WI38 (cell line): ENCODE data around the gene NUDT2.

ENCODE experiments used
- H3K4me3 ChIP-seq: 2 replicates; pipeline ENCODE4 v1.5.1; 2011; ENCODE audit warnings: low read depth, mild to moderate bottlenecking, control low read depth, low read length
- TF ChIP-seq, protein P1 (sequence below): IDR thresholded peaks from 2 replicates; pipeline ENCODE4 v1.5.1; 2012; ENCODE audit warnings: low read depth, mild to moderate bottlenecking, control low read depth, low read length

The NUDT2 gene

DNA sequence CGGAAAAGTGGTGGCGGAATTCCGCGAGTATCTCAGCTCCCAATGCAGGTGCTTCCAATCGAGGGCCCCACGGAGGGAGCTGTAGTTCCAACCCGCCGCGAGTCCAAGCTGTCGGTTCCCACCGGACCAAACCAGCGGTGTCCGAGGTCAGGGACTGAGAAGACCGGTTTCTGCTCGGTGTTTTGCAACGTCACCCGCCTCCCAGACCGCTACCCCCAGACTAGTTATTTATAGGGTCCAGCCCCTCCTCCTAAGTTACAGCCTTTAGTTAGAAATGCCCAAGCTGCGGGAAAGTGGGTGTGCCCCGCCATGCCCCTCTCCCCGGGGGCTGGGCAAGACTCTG, 48.0 kb downstream of the NUDT2 start:
- TF ChIP-seq, protein P1, sequence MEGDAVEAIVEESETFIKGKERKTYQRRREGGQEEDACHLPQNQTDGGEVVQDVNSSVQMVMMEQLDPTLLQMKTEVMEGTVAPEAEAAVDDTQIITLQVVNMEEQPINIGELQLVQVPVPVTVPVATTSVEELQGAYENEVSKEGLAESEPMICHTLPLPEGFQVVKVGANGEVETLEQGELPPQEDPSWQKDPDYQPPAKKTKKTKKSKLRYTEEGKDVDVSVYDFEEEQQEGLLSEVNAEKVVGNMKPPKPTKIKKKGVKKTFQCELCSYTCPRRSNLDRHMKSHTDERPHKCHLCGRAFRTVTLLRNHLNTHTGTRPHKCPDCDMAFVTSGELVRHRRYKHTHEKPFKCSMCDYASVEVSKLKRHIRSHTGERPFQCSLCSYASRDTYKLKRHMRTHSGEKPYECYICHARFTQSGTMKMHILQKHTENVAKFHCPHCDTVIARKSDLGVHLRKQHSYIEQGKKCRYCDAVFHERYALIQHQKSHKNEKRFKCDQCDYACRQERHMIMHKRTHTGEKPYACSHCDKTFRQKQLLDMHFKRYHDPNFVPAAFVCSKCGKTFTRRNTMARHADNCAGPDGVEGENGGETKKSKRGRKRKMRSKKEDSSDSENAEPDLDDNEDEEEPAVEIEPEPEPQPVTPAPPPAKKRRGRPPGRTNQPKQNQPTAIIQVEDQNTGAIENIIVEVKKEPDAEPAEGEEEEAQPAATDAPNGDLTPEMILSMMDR, result no peak
- peak overlapping the region; percentile 66 for H3K4me3 ChIP-seq

GRCh38 chr9:34378376-34379060, 49.1 kb downstream of the NUDT2 start:
- H3K4me3 ChIP-seq, result no peak overlapping the region
- TF ChIP-seq, protein P1, result no peak

- TF ChIP-seq, protein P1, result peak; percentile 98
- H3K4me3 ChIP-seq, result no peak overlapping the region
These were observed 50.1 kb downstream of the NUDT2 start for GRCh38 chr9:34379334-34380033.

DNA sequence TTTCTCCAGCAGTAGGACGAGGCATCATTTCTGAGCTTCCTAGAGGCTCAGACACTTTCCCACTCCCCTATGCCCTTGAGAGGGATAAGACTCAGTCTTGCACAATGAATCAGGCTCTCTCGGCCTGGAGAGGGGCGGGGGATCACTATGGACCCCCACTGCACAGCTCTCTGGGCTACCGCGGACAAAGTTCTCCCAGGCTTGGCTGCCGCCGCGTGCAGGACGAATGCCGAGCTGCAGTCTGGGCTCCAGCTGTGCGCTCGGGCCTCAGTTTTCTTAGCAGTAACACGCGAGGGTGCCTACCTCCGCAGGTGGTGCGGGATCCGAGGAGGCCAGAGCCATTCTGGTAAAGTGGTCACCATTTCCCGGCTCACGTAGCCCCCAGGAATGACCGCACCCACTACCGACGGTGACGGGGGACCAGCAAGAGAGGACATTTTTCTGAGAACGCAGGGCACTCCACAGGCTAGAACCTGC, 50.7 kb downstream of the NUDT2 start:
- TF ChIP-seq, protein P1, result no peak
- H3K4me3 ChIP-seq, result no peak overlapping the region

DNA sequence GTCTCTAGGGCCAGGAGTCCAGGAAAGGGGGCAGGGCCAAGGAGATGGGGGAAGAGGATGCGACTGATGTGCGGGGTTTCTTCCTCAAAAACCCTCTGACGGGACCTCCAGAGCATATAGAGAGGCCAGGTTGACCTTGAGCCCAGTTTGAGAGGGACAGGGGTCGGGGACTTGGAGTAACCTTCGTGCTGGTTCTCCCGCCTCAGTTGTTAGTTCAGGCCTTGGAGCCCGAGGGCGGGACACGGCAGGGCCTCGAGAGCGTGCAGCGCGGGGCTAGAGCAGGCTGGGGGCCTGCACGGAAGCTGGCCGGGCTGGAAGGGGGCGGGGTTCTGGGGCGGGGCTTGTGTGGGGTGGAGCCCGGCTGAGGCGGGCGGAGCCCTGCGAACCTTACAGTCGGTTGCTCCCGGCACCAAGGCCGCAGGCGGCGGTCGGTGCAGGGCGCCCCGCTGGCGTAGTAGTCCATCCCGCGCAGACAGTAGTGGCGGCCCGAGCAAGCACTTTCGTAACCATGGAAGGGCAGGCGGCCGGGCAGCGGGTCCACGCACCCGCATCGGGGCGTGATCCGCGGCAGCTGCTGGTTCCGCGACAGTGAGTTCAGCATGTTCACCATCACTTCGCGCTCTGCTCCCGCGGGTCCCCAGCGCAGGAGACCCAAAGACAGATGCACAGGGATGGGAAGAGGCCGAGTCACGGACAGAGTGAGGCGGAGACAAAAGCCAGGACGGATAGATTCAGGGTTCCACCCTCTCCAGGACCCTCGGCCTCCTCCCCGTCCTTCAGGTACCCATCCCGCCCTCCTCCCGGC, 51.3 kb downstream of the NUDT2 start:
- peak overlapping the region; percentile 55 for H3K4me3 ChIP-seq
- TF ChIP-seq, protein P1, result no peak

- TF ChIP-seq, protein P1, result no peak
- H3K4me3 ChIP-seq, result peak overlapping the region; percentile 55
These were observed 52.0 kb downstream of the NUDT2 start for GRCh38 chr9:34381323-34381722.

GRCh38 chr9:34382054-34382453, 52.7 kb downstream of the NUDT2 start:
- no peak overlapping the region for H3K4me3 ChIP-seq
- TF ChIP-seq, protein P1, result no peak
